ENCODE data around the gene STAC2. TPM values are rescaled to one million over a fixed set of nuclear protein-coding genes. Genes with fewer than 3 reads are reported as not detected.

The STAC2 gene
- total RNA-seq, 2 donors from 2014 or later, result 0.82 to 2.3 TPM

DNA sequence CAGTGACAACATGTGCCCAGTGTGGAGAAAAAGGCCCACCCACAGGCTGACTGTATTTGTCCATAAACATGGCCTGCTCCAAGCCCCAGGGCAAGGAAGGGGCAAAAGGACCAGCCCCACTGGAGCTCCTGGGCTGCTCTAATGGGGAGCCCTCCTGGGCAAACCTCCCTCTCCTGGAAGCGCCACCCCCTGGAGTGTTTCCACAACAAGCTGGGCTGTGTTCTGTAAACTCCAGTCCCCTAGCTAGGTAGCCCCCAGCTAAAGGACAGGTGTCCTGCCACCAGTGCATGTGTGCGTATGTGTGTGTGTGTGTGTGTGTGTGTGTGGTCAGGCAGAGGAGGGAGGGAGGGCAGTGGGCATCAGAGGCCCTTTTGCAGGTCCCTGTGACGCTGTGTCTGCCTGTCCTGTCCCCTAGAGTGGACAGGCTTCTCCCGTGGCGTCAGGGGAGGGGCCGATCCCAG lies 11.3 kb upstream of the STAC2 start:
- no peaks in the 10 kb centered on the region for H3K27me3 ChIP-seq
- DNase-seq (ENCODE audit: low spot score), result no peak
- no peaks in the 10 kb centered on the region for H3K9me3 ChIP-seq
- H3K36me3 ChIP-seq, result no peaks in the 10 kb centered on the region
- no peak overlapping the region for H3K27ac ChIP-seq
- H3K4me3 ChIP-seq, result no peak overlapping the region
- peaks cover 0 to 10% of the 10 kb centered on the region in 2 donors for H3K4me1 ChIP-seq
- no peak for TF ChIP-seq CTCF (IDR thresholded peaks at IDR 0.05)

GRCh38 chr17:39236450-39236927 lies 10.7 kb upstream of the STAC2 start:
- peaks cover 0 to 16% of the 10 kb centered on the region in 2 donors for H3K4me1 ChIP-seq
- no peak overlapping the region for H3K27ac ChIP-seq

DNA sequence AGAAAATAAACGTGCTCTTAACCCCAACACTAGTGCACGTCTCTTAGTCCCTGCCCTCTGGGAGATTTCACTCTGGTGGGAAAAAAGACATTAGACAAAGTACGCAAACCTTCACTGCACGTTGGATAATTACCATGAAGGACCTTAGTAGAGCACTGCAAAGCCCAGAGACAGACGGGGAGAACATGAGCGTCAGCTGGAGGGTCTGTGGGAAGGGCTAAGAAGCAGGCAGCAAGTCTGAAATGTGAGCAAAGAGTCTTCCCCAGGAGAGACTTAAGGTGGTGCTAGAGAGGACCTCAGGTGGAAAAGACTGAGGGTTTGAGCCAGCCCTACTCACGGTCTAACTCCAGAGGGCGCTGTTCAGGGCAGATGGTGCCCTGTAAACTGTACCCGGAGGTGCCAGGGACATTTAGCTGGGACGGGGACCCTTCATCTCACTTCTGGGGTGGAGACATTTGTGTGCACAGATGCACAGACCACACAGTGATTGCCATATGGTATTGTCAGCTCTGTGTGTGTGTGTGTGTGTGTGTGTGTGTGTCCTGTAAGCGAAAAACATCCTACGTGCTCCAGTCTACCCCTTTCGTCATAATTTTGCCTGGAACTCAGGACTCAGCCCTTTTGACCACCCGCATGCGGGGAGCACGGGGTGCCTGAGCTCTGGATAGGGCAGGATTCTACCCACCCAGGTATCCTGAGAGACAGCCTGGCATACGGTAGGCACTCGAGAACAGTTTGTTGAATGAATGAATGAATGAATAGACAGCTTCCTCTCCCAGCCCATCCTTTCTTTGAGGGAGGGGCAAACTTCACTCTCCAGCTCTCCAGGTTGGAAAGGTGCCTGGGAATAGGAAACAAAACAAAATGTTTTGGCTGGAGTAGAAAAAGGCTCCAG lies 10.1 kb upstream of the STAC2 start:
- Histone ChIP-seq H3K4me1 (peaks cover 0 to 18% of the 10 kb centered on the region in 2 donors), H3K36me3 (no peaks in the 10 kb centered on the region), H3K9me3 (no peaks in the 10 kb centered on the region), H3K27me3 (no peaks in the 10 kb centered on the region), H3K4me3 (no peak overlapping the region), H3K27ac (no peak overlapping the region)
- no peak for DNase-seq (ENCODE audit: low spot score)
- peak in 1 of 2 donors; percentile 58 for TF ChIP-seq CTCF (IDR thresholded peaks at IDR 0.05)

More at GRCh38 chr17:39236450-39236927, 10.7 kb upstream of the STAC2 start:
- no peak for DNase-seq (ENCODE audit: low spot score)
- no peak overlapping the region for H3K4me3 ChIP-seq
- TF ChIP-seq CTCF (IDR thresholded peaks at IDR 0.05), result no peak
- no peaks in the 10 kb centered on the region for H3K27me3 ChIP-seq
- H3K36me3 ChIP-seq, result no peaks in the 10 kb centered on the region
- no peaks in the 10 kb centered on the region for H3K9me3 ChIP-seq

DNA sequence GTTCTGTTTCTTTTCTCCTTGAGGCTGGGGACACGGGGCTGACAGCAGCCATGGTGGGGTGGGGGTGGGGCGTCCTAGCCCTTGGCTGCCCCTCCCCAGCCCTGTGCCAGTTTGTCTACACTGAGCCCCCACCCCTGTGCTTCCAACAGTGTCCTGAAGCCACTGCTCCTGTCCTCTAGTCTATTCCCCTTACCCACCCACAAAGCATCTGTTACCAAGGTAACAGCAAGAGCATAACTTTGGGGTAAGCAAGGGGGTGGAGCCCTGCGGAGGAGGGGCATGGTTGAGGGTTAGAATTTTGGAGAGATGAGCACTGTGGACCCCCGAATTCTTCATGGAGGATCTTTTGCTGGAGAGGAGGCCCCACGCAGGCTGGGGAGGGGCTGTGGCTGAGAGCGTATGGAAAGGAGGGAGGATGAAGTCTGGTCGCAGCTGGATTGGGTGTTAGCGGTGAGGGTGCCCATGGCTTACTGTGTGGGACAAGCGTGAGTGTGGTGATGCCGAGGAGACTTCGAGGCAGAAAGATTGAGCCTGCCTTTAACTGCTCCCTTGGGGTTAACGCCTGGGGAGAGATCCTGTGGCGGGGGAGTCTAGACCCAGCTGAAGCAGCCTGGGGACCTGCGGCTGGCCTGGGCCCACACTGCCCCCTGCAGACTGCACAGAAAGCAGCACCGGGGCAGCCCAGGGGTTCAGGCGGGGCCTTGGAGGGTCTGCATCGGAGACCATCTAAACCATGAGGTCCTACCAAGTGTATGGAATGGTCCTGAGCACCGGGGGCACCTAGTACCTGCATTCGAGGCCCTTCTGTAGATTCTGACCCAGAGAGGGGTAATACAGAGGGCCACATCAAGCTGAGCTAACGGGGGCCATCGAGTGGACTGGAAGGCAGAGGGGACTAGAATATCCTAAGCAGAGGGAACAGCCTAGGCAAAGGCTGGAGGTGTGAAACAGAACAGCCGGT lies 6.1 kb upstream of the STAC2 start:
- H3K27ac ChIP-seq, result no peak overlapping the region
- no peaks in the 10 kb centered on the region for H3K27me3 ChIP-seq
- TF ChIP-seq CTCF (IDR thresholded peaks at IDR 0.05), result peak; percentile 81 to 89
- peaks cover 0 to 13% of the 10 kb centered on the region in 2 donors for H3K4me1 ChIP-seq
- H3K9me3 ChIP-seq, result no peaks in the 10 kb centered on the region
- DNase-seq (ENCODE audit: low spot score), result no peak
- no peaks in the 10 kb centered on the region for H3K36me3 ChIP-seq
- H3K4me3 ChIP-seq, result peak overlapping the region in 1 of 2 donors; percentile 8

GRCh38 chr17:39231091-39231561 lies 5.4 kb upstream of the STAC2 start:
- no peaks in the 10 kb centered on the region for H3K27me3 ChIP-seq
- DNase-seq (ENCODE audit: low spot score), result no peak

More at GRCh38 chr17:39231091-39231561, 5.4 kb upstream of the STAC2 start:
- TF ChIP-seq CTCF (IDR thresholded peaks at IDR 0.05), result no peak
- H3K36me3 ChIP-seq, result no peaks in the 10 kb centered on the region
- peaks cover 0 to 19% of the 10 kb centered on the region in 2 donors for H3K4me1 ChIP-seq
- H3K27ac ChIP-seq, result no peak overlapping the region
- no peak overlapping the region for H3K4me3 ChIP-seq
- H3K9me3 ChIP-seq, result no peaks in the 10 kb centered on the region

Data from right atrium auricular region (tissue), 2 donors.